Osteoblast (primary cell): ENCODE data around the gene ADAM8. TPM values are rescaled to one million over a fixed set of nuclear protein-coding genes. Genes with fewer than 3 reads are reported as not detected.

Experiments used
- DNase-seq: peaks from one replicate; pipeline ENCODE4 v3.0.0; 2011; ENCODE audit warnings: low spot score, mixed read lengths; ENCODE audit not compliant: insufficient read length; ENCODE audit errors: missing footprints
- H2AFZ ChIP-seq: 2 replicates; pipeline ENCODE4 v1.6.0; 2011; ENCODE audit warnings: mild to moderate bottlenecking, low read length
- H3K27ac ChIP-seq: 2 replicates; pipeline ENCODE4 v1.5.1; 2011; ENCODE audit warnings: mild to moderate bottlenecking, low read depth, low read length, moderate library complexity
- H3K27me3 ChIP-seq: 2 replicates; pipeline ENCODE4 v1.6.0; 2012; ENCODE audit warnings: mild to moderate bottlenecking, control low read depth, inconsistent platforms, low read length, moderate library complexity; ENCODE audit not compliant: insufficient read depth
- H3K36me3 ChIP-seq: 2 replicates; pipeline ENCODE4 v1.5.1; 2011; ENCODE audit warnings: mild to moderate bottlenecking, low read length, control low read depth, moderate library complexity; ENCODE audit not compliant: insufficient read depth
- H3K4me1 ChIP-seq: 2 replicates; pipeline ENCODE4 v1.5.1; 2011; ENCODE audit warnings: mild to moderate bottlenecking, low read length, control low read depth, moderate library complexity; ENCODE audit not compliant: insufficient read depth
- H3K4me2 ChIP-seq: 2 replicates; pipeline ENCODE4 v1.6.0; 2011; ENCODE audit warnings: mild to moderate bottlenecking, low read length; ENCODE audit not compliant: insufficient read depth
- H3K4me3 ChIP-seq: fragments of 200-600 bp; sonication (generic); 3 replicates; pipeline ENCODE4 v1.5.1; 2012; ENCODE audit warnings: mild to moderate bottlenecking, low read length, inconsistent platforms; ENCODE audit not compliant: insufficient read depth
- H3K79me2 ChIP-seq: 2 replicates; pipeline ENCODE4 v1.6.0; 2012; ENCODE audit warnings: mild to moderate bottlenecking, low read length, control low read depth, inconsistent platforms; ENCODE audit not compliant: insufficient read depth
- H3K9me3 ChIP-seq: 2 replicates; pipeline ENCODE4 v1.5.1; 2011; ENCODE audit warnings: low read depth, low read length, control low read depth
- H4K20me1 ChIP-seq: 2 replicates; pipeline ENCODE4 v1.6.0; 2012; ENCODE audit warnings: mild to moderate bottlenecking, low read length, control low read depth; ENCODE audit not compliant: insufficient read depth
- total RNA-seq: library from RNA; depleted of rRNA; stranded (reverse); fragments of >200 nt; gene quantifications from 2 replicates; pipeline ENCODE4 v1.2.3, GENCODE V29; 2012
- TF ChIP-seq, protein P1 (sequence below): IDR thresholded peaks from 2 replicates; pipeline ENCODE4 v1.5.1; 2011; ENCODE audit warnings: mild to moderate bottlenecking, low read depth, low read length, moderate library complexity; ENCODE audit errors: extremely low read depth

The ADAM8 gene
- total RNA-seq, 1 donor, result 2.2 TPM

DNA sequence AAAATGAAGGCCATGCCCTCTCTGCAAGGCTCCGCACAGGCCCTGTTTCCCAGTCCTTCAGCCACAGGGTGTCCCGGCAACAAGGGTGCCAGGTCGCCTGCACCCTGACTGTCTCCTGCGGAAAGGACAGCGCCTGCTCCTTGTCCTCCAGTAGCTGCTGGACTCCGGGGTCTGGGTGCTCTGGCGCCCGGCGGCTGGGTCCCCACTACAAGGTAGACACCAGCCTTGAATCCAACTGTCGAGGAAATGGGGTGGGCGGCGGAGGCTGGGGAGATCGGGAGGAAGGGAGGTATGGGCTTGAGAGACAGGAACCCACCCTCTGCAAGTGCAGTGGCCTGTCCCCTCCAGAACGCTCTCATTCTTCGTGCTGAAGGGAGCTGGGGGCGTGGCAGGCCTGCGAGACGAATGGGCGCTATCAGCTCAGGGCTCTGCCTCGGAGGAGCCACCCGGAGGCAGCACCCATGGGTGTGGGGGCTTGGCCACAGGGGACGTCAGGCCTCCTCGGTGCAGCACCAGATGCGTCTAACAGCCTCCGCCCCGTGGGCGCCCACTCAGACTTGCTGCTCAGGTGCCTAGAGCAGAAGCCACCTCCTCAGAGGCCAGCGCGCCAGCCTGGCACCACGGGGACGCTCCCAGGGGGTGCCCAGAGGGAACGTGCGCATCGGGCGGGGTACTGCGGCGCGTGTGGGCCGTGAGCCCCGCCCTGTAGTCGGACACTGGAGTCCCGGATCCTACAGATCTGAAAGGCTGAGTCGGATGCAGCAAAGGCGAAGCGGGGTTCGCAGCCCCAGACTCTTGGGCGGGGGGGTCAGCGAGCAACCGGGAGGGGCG lies 15.6 kb downstream of the ADAM8 start:
- Histone ChIP-seq H3K9me3 (no peaks in the 10 kb centered on the region), H3K4me3 (peak overlapping the region; percentile 73), H3K36me3 (no peaks in the 10 kb centered on the region), H3K27me3 (peaks cover 7% of the 10 kb centered on the region), H3K79me2 (no peaks in the 10 kb centered on the region), H3K4me2 (peak overlapping the region; percentile 84), H3K4me1 (peaks cover 23% of the 10 kb centered on the region), H4K20me1 (peaks cover 3% of the 10 kb centered on the region), H2AFZ (peak overlapping the region; percentile 65), H3K27ac (no peak overlapping the region)
- TF ChIP-seq, protein P1, sequence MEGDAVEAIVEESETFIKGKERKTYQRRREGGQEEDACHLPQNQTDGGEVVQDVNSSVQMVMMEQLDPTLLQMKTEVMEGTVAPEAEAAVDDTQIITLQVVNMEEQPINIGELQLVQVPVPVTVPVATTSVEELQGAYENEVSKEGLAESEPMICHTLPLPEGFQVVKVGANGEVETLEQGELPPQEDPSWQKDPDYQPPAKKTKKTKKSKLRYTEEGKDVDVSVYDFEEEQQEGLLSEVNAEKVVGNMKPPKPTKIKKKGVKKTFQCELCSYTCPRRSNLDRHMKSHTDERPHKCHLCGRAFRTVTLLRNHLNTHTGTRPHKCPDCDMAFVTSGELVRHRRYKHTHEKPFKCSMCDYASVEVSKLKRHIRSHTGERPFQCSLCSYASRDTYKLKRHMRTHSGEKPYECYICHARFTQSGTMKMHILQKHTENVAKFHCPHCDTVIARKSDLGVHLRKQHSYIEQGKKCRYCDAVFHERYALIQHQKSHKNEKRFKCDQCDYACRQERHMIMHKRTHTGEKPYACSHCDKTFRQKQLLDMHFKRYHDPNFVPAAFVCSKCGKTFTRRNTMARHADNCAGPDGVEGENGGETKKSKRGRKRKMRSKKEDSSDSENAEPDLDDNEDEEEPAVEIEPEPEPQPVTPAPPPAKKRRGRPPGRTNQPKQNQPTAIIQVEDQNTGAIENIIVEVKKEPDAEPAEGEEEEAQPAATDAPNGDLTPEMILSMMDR, result no peak
- DNase-seq, result peak; percentile 94

DNA sequence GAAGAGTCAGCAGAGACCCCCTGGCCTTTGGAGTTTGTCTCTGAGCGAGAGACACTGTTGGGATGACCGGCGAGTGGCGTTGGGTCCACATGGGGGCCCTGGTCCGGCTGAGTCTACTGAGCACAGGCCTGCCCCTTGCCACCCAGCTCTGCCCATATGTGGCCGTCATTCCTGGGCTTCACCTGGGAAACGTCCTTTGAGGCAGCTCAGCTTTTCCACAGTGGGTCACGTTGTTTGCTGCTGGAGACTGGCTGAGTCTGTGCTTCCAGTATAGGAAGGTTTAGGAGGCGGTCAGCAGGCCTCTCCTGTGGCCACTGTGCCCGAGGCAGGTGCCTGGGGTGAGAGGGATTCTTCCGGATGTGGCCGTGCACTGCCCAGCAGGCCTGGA lies 17.1 kb downstream of the ADAM8 start:
- Histone ChIP-seq H3K79me2 (no peaks in the 10 kb centered on the region), H4K20me1 (peaks cover 3% of the 10 kb centered on the region), H3K4me3 (peak overlapping the region; percentile 24), H3K27me3 (peaks cover 7% of the 10 kb centered on the region), H3K4me2 (peak overlapping the region; percentile 19), H2AFZ (peak overlapping the region; percentile 16), H3K4me1 (peaks cover 23% of the 10 kb centered on the region), H3K9me3 (no peaks in the 10 kb centered on the region), H3K36me3 (no peaks in the 10 kb centered on the region), H3K27ac (peak overlapping the region; percentile 78)
- DNase-seq, result no peak
- TF ChIP-seq, protein P1, result no peak

DNA sequence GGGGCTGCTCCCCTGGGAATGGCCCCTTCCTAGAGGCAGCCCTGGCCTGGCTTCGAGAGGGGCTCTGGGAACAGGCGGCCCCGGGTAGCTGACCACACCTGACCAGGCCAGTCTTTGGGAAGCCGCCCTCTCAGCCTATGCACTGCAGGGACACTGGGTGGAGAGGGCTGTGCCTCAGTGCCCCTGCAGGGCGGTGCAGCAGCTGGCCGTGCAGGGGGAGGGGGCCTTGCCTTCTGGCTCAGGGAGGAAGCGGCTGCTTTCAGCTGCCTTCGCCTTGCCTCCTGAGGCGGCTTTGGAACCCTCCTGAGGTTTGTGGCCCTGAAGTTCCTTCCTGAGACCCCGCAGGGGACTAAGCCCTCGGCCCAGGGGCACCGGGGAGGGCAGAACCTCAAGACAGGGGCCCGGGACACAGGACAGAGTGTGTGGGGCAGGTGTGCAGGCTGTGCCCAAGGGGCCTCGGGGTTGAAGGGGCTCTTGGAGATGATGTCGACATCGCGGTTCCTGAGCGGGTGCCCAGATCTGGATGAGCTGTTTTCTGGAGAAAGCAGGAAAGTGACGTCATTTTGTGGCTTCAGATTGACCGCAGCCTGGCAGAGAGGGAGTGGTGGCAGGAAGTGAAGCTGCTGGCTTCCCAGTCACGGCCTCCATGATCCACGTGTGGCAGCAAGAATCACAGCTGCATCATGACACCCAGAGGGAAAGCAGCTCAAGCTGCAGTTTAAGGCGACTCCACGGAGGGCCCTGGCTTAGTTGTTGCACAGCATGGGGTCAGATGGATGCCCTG lies 17.7 kb downstream of the ADAM8 start:
- Histone ChIP-seq H3K27me3 (peaks cover 7% of the 10 kb centered on the region), H3K36me3 (no peaks in the 10 kb centered on the region), H4K20me1 (peaks cover 3% of the 10 kb centered on the region), H3K79me2 (no peaks in the 10 kb centered on the region), H3K27ac (peak overlapping the region; percentile 78), H2AFZ (peak overlapping the region; percentile 16), H3K9me3 (no peaks in the 10 kb centered on the region), H3K4me1 (peaks cover 23% of the 10 kb centered on the region), H3K4me2 (peak overlapping the region; percentile 19), H3K4me3 (peak overlapping the region; percentile 32)
- DNase-seq, result peak; percentile 100
- TF ChIP-seq, protein P1, result no peak
